NB4 (cell line): ENCODE data around the gene NISCH.

Source experiments
- CTCF ChIP-seq: IDR thresholded peaks from one replicate; pipeline ENCODE4 v1.5.1; 2012; ENCODE audit warnings: low read depth, low read length
- MYC ChIP-seq: IDR thresholded peaks from 2 replicates; pipeline ENCODE4 v1.6.1; 2011; ENCODE audit warnings: low read depth, low read length
- POLR2A ChIP-seq: IDR thresholded peaks from 2 replicates; pipeline ENCODE4 v1.6.1; 2011; ENCODE audit warnings: mild to moderate bottlenecking; ENCODE audit not compliant: insufficient read length; ENCODE audit errors: extremely low read depth

DNA sequence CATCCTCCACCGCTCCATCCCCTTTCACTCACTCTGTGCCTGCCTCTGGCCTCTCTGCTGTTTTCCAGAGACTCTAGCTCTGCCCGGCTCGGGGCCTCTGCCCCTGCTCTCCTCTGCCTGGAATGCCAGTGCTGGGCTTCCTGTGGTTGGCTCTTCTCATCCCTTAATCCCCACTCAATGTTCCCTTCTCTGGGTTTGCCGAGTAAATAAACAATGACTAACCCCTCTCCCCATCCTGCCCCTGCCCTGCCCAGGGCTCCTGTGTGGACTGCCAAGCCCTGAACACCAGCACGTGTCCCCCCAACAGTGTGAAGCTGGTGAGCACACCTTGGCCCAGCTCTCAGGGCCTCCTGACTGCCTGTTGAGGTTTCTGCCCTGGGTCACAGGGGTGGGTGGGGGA is 52.0 kb downstream of the NISCH start:
- TF ChIP-seq CTCF (no peak), POLR2A (no peak), MYC (no peak)
